ENCODE measurements around the gene MSH5. TPM values are rescaled to one million over a fixed set of nuclear protein-coding genes. Genes with fewer than 3 reads are reported as not detected.
A peak's percentile ranks its signal among the peaks of the same experiment; 100 is the strongest.

MSH5 gene
- total RNA-seq, 1 experiment from 2014 or later: 38.1 TPM

GRCh38 chr6:31763619-31763940, 23.8 kb downstream of the MSH5 start:
- peak; percentile 41; the same call in 1 of the 2 replicates for ATAC-seq
- no peaks in the 10 kb centered on the region for H3K27me3 ChIP-seq (ENCODE audit: control insufficient read depth, insufficient read depth, low read length)
- H3K9me3 ChIP-seq (ENCODE audit: control insufficient read depth, insufficient read depth, low read depth, low read length): no peaks in the 10 kb centered on the region
- intact Hi-C loops (cut with micrococcal nuclease; ENCODE audit: unreplicated experiment) (no loop called here), in situ Hi-C loops (cut with HindIII; ENCODE audit: low pct_unique_long_range_greater_than_20kb, low sequenced_read_pairs) (no loop called here)
- H3K36me3 ChIP-seq (ENCODE audit: control insufficient read depth, insufficient read depth, low read length): no peaks in the 10 kb centered on the region
- BruUV-seq (replicated peaks): no TSS peak
- CTCF ChIA-PET: interaction anchor here (0.5 kb wide), 1 partner anchor 18 kb away, joined by 5 read pairs; no protein-coding TSS in a partner anchor
- no peak overlapping the region for H3K27ac ChIP-seq (ENCODE audit: low read length)
- no peak overlapping the region for H3K4me3 ChIP-seq (ENCODE audit: low read depth in 2 of 2, low read length in 2 of 2)
- POLR2A ChIA-PET: no interaction called here
- no peak for DNase-seq (ENCODE audit: low read depth, low spot score)
- no peaks in the 10 kb centered on the region for H3K4me1 ChIP-seq (ENCODE audit: control insufficient read depth, insufficient read depth, low read length)
- TF ChIP-seq TCF7L2 (IDR thresholded peaks at IDR 0.05; ENCODE audit: low read depth, low read length): no peak
- no peak for TF ChIP-seq REST (IDR thresholded peaks at IDR 0.05; ENCODE audit: insufficient read depth in 1 of 2, low read depth in 2 of 2, low read length in 1 of 2)
- TF ChIP-seq SIN3A (IDR thresholded peaks at IDR 0.05; ENCODE audit: borderline replicate concordance, insufficient read depth, low read depth, low read length): no peak
- no peak for TF ChIP-seq POLR2AphosphoS5 (IDR thresholded peaks at IDR 0.05; ENCODE audit: low read depth, low read length)

GRCh38 chr6:31764198-31764597, 24.4 kb downstream of the MSH5 start:
- TSS peak; percentile 64 for BruUV-seq (replicated peaks)
- intact Hi-C loops (cut with micrococcal nuclease; ENCODE audit: unreplicated experiment): no loop called here
- in situ Hi-C loops (cut with HindIII; ENCODE audit: low pct_unique_long_range_greater_than_20kb, low sequenced_read_pairs): no loop called here
- POLR2A ChIA-PET: no interaction called here
- DNase-seq (ENCODE audit: low read depth, low spot score) (no peak), ATAC-seq (no peak)
- no peaks in the 10 kb centered on the region for H3K9me3 ChIP-seq (ENCODE audit: control insufficient read depth, insufficient read depth, low read depth, low read length)
- H3K27ac ChIP-seq (ENCODE audit: low read length): no peak overlapping the region
- TF ChIP-seq SIN3A (IDR thresholded peaks at IDR 0.05; ENCODE audit: borderline replicate concordance, insufficient read depth, low read depth, low read length) (no peak), CTCF (IDR thresholded peaks at IDR 0.05) (no peak), POLR2AphosphoS5 (IDR thresholded peaks at IDR 0.05; ENCODE audit: low read depth, low read length) (no peak), TCF7L2 (IDR thresholded peaks at IDR 0.05; ENCODE audit: low read depth, low read length) (no peak), REST (IDR thresholded peaks at IDR 0.05; ENCODE audit: insufficient read depth in 1 of 2, low read depth in 2 of 2, low read length in 1 of 2) (no peak)
- H3K4me1 ChIP-seq (ENCODE audit: control insufficient read depth, insufficient read depth, low read length): no peaks in the 10 kb centered on the region
- no peaks in the 10 kb centered on the region for H3K36me3 ChIP-seq (ENCODE audit: control insufficient read depth, insufficient read depth, low read length)
- H3K27me3 ChIP-seq (ENCODE audit: control insufficient read depth, insufficient read depth, low read length): no peaks in the 10 kb centered on the region
- H3K4me3 ChIP-seq (ENCODE audit: low read depth in 2 of 2, low read length in 2 of 2): no peak overlapping the region
- CTCF ChIA-PET: interaction anchor here (0.5 kb wide), 1 partner anchor 19 kb away, joined by 5 read pairs; no protein-coding TSS in a partner anchor

Measured in Panc1 (cell line).